H1 (cell line): ENCODE data around the gene ZNF462. TPM values are rescaled to one million over a fixed set of nuclear protein-coding genes. Genes with fewer than 3 reads are reported as not detected.

Experiments used
- NANOG ChIP-seq: IDR thresholded peaks from 2 replicates; pipeline ENCODE4 v1.6.1; 2011; ENCODE audit warnings: low read length, low read depth, mild to moderate bottlenecking, inconsistent platforms; ENCODE audit not compliant: insufficient read depth, poor library complexity, severe bottlenecking
- polyA plus RNA-seq, 7 experiments: library from polyadenylated mRNA; depleted of rRNA in 3 of 7; stranded (reverse) in 5 of 7; unstranded in 2 of 7; fragments of >200 nt in 5 of 7; fragments of 200-250 nt in 2 of 7; gene quantifications; 1 replicate in 5 of 7; 2 replicates in 1 of 7; 4 replicates in 1 of 7; pipeline versions ENCODE4 v1.2.1 to v1.2.3, GENCODE V29; 2011 to 2013; ENCODE audit warnings: missing spikeins in 2 of 7, mixed read lengths in 2 of 7
- total RNA-seq: library from RNA; stranded (reverse); fragmentation: NEBNext Ultra II Directional; extraction: Animal tissue kit (Norgen Biotek cat#: 25700); gene quantifications from 2 replicates; pipeline ENCODE4 v1.2.1, GENCODE V29; 2021

Gene ZNF462
- total and polyA plus RNA-seq, 2 of the 8 experiments (the other 6 are each of a cell fraction or from before 2014, with no cell fraction given), result 30.0 to 163 TPM

- no peak for TF ChIP-seq NANOG
These were observed 157.1 kb downstream of the ZNF462 start (continued) for GRCh38 chr9:107020040-107020530.
